ENCODE data around the gene LSMEM2. TPM values are rescaled to one million over a fixed set of nuclear protein-coding genes. Genes with fewer than 3 reads are reported as not detected.
"Not testable (repeated sequence)": the region's sequence is repeated elsewhere in the genome, so short reads cannot be mapped to it uniquely, and the experiment has no call there.

Gene LSMEM2
- total RNA-seq, 6 donors from 2014 or later = 0.14 to 0.59 TPM; not detected in 4

DNA sequence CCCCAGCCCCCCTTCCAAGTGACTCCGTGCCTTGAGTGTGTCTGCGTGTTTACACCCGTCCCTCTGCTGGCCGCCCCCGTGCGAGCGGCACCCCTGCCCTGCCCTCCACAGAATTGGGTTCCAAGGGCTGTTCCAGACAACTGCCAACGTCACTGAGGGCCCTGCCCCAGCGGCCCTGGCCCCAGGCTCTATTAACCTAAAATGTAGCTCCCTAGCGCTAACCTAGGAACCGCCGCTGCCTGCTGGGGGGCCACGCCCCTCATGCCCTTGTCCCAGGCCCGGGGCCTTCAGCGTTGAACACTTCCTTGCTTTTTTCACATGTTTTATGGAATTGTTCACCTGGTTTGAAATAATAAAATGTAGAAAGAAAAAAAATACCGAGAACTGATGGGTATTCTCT, 19.9 kb upstream of the LSMEM2 start:
- no peak for ATAC-seq (ENCODE audit: low FRiP score in 2 of 2)
- Histone ChIP-seq H3K4me1 (peaks cover 68 to 84% (median 79%) of the 10 kb centered on the region in 4 donors), H3K9me3 (peaks cover 0 to 7% (median 0%) of the 10 kb centered on the region in 4 donors), H3K27ac (peak overlapping the region; percentile 94 to 98 (median 96)), H3K36me3 (peaks cover 16 to 54% (median 42%) of the 10 kb centered on the region in 4 donors), H3K27me3 (no peaks in the 10 kb centered on the region), H3K4me3 (no peak overlapping the region)
- 72 to 86% methylated on average over 15 to 16 of the region's 16 CpGs for WGBS, 2 donors
- TF ChIP-seq POLR2A (IDR thresholded peaks at IDR 0.05) = no peak
- TF ChIP-seq, protein P1, sequence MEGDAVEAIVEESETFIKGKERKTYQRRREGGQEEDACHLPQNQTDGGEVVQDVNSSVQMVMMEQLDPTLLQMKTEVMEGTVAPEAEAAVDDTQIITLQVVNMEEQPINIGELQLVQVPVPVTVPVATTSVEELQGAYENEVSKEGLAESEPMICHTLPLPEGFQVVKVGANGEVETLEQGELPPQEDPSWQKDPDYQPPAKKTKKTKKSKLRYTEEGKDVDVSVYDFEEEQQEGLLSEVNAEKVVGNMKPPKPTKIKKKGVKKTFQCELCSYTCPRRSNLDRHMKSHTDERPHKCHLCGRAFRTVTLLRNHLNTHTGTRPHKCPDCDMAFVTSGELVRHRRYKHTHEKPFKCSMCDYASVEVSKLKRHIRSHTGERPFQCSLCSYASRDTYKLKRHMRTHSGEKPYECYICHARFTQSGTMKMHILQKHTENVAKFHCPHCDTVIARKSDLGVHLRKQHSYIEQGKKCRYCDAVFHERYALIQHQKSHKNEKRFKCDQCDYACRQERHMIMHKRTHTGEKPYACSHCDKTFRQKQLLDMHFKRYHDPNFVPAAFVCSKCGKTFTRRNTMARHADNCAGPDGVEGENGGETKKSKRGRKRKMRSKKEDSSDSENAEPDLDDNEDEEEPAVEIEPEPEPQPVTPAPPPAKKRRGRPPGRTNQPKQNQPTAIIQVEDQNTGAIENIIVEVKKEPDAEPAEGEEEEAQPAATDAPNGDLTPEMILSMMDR (IDR thresholded peaks at IDR 0.05) = peak in 1 of 6 experiments; percentile 7
- DNase-seq = no peak

DNA sequence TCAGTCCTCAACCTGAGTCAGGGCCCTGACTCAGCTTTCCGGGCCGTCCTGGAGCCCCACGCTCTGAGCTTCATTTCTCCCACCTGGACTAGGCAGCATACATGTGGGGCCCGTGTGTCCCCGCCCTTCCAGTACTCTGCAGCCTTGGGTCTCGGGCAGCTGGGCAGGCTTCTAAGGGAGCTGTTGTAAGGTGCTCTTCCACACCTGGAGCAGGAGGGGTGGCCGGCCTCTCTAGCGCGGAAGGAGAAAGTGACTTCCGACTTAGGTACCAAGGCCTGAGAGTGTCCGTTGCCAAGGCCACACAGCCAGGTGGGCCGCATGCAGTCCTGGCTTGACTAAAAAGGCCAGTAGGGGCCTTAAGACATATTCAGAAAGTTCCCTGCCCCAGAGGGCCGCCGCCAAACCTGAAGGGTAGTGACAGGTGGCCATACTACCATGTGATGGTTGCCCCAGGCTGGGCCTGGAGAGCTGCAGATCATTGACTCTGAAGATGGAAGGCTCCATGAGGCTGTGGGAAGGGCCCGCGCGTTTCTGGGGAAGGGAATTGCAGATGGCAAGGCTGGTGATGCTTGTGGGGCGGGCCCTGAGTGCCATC, 19.4 kb upstream of the LSMEM2 start:
- no peak for DNase-seq
- Histone ChIP-seq H3K9me3 (peaks cover 0 to 7% (median 0%) of the 10 kb centered on the region in 4 donors), H3K4me3 (peak overlapping the region in 3 of 4 donors; percentile 46 to 60 (median 56)), H3K27ac (peak overlapping the region; percentile 94 to 98 (median 96)), H3K36me3 (peaks cover 16 to 48% (median 39%) of the 10 kb centered on the region in 4 donors), H3K27me3 (no peaks in the 10 kb centered on the region), H3K4me1 (peaks cover 69 to 85% (median 79%) of the 10 kb centered on the region in 4 donors)
- peak in 1 of 2 donors; percentile 1 for ATAC-seq (ENCODE audit: low FRiP score in 2 of 2)
- WGBS, 2 donors = 32 to 56% methylated on average over 9 to 17 of the region's 18 CpGs
- TF ChIP-seq EP300 (IDR thresholded peaks at IDR 0.05) (no peak), POLR2A (IDR thresholded peaks at IDR 0.05) (no peak)

DNA sequence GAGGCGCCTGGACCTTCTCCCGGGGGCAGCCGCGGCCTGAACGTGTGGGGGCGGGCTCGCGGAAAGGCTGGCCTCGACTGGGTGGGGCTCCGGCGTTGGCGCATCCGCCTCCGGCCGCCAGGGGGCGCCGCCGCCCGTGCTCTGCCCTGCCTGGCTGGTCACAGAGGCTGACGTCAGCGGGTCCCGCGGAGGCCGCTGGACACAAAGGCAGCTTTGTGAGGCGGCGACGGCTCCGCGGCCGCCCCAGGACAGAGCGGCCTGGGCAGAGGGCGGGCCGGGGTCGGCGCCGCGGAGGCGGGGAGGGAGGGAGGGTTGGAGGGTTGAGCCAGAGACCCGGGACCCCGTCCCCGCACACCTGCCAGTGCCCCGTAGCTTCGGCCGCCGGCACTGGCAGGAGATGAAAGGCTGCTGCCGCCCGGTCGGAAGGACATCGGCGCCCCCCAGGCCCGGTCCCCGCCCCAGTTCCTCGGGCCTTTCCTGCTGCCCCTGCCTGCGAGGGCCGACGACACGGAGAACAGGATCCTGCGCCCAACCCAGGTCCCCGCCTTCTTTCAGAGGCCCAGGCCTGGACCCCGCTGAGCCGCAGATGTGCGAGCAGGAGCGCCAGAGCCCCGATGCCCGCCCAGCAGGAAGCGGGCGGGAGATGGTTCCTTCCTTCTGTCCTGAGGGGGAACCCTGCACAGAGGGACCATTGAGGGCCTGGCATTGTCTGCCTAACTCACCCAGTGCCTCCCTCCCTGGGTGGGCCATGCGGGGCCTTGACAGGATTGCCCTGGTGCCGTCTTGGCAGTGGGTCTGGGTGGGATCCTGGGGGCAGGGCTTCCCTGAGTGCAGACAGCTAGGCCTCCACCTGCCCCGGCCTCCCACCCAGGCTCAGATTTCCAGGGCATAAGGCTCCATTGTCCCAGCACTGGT, 18.6 kb upstream of the LSMEM2 start:
- H3K27ac ChIP-seq = peak overlapping the region; percentile 94 to 98 (median 96)
- 5 to 15% methylated on average over 10 to 25 of the region's 70 CpGs for WGBS, 2 donors
- peak overlapping the region in 3 of 4 donors; percentile 46 to 60 (median 56) for H3K4me3 ChIP-seq
- H3K27me3 ChIP-seq = no peaks in the 10 kb centered on the region
- ATAC-seq (ENCODE audit: low FRiP score in 2 of 2) (peak; percentile 89 to 94), DNase-seq (peak; percentile 97 to 99)
- peaks cover 71 to 85% (median 79%) of the 10 kb centered on the region in 4 donors for H3K4me1 ChIP-seq
- peaks cover 0 to 7% (median 0%) of the 10 kb centered on the region in 4 donors for H3K9me3 ChIP-seq
- TF ChIP-seq, protein P1 (IDR thresholded peaks at IDR 0.05) = peak; percentile 97 to 100 (median 100)
- TF ChIP-seq POLR2A (IDR thresholded peaks at IDR 0.05) = peak in 2 of 4 donors; percentile 41 to 73
- TF ChIP-seq EP300 (IDR thresholded peaks at IDR 0.05) = peak in 1 of 4 donors; percentile 61
- TF ChIP-seq POLR2AphosphoS5 (IDR thresholded peaks at IDR 0.05) = peak; percentile 81 to 89
- peaks cover 16 to 41% (median 35%) of the 10 kb centered on the region in 4 donors for H3K36me3 ChIP-seq

DNA sequence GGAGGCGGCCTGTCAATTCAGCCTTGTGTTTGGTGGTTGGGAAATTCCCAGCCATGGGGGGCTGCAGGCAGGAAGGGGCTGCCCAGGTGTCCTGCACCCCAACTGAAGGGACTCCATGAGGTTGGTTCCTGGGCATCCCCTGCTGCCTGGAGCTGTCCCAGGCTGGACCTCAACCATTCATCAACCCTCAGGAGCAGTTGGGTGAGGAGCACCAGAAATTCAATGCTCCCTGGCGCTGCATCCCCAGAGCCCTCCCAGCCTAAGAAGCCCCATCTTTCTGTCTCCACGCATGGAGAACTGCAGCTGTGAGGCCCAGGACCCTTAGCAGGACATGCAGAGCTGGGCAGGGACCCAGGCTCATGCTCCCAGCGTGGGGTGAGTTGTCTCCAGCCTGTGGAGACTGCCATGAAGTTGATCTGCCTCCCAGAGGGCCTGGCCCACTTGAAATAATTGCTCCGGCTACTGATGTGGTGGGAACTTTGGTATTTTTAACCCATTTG, 17.9 kb upstream of the LSMEM2 start:
- Histone ChIP-seq H3K4me3 (peak overlapping the region in 3 of 4 donors; percentile 46 to 60 (median 56)), H3K9me3 (peaks cover 0 to 7% (median 0%) of the 10 kb centered on the region in 4 donors), H3K27ac (peak overlapping the region; percentile 94 to 98 (median 96)), H3K36me3 (peaks cover 16 to 36% (median 29%) of the 10 kb centered on the region in 4 donors), H3K27me3 (no peaks in the 10 kb centered on the region), H3K4me1 (peaks cover 70 to 85% (median 80%) of the 10 kb centered on the region in 4 donors)
- no peak for TF ChIP-seq POLR2A (IDR thresholded peaks at IDR 0.05)
- no peak for TF ChIP-seq POLR2AphosphoS5 (IDR thresholded peaks at IDR 0.05)
- TF ChIP-seq, protein P1 (IDR thresholded peaks at IDR 0.05) = no peak
- no peak for TF ChIP-seq EP300 (IDR thresholded peaks at IDR 0.05)
- 13 to 83% methylated on average over 1 to 4 of the region's 5 CpGs for WGBS, 2 donors
- ATAC-seq (ENCODE audit: low FRiP score in 2 of 2) = no peak
- no peak for DNase-seq

DNA sequence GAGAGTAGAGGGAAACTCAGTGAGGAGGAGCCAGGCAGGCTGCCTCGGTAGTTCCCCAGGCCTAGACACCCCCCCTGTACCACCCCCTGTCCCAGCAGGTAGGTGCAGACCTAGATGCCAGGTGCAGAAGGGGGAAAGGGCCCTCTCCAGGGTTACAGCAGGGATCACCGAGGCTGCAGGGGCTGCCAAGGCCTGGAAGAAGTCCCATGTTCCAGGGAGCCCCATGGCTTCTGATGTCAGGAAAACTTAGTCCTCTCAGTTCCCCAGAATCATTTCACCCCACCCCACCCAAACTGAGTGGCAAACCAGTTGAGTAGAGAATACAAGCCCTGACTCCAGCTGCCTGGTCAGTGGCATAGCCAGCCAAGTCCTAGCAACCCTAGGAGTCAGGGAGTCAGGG, 17.4 kb upstream of the LSMEM2 start:
- ATAC-seq (ENCODE audit: low FRiP score in 2 of 2) (no peak), DNase-seq (no peak)
- TF ChIP-seq EP300 (IDR thresholded peaks at IDR 0.05) = no peak
- TF ChIP-seq POLR2AphosphoS5 (IDR thresholded peaks at IDR 0.05) = no peak
- no peak for TF ChIP-seq POLR2A (IDR thresholded peaks at IDR 0.05)
- TF ChIP-seq, protein P1 (IDR thresholded peaks at IDR 0.05) = no peak
- Histone ChIP-seq H3K36me3 (peaks cover 11 to 30% (median 24%) of the 10 kb centered on the region in 4 donors), H3K9me3 (peaks cover 0 to 7% (median 0%) of the 10 kb centered on the region in 4 donors), H3K27me3 (no peaks in the 10 kb centered on the region), H3K27ac (peak overlapping the region; percentile 94 to 98 (median 96)), H3K4me3 (no peak overlapping the region), H3K4me1 (peaks cover 70 to 85% (median 79%) of the 10 kb centered on the region in 4 donors)
- WGBS, 2 donors = 13 to 86% methylated on average over 1 to 2 of the region's 2 CpGs

DNA sequence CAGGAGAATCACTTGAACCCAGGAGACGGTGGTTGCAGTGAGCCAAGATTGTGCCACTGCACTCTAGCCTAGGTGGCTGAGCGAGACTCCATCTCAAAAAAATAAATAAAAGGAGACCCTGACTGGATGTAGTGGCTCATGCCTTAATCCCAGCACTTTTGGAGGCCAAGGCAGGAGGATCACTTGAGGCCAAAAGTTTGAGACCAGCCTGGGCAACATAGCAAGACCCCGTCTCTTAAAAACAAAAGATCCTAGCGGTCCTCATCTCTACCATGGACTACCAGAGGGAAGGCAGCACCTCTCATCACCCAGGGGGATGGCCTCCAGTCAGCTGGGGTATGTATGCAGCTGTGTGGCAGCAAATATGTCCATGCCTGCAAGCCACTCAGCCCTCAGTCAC, 16.7 kb upstream of the LSMEM2 start:
- Histone ChIP-seq H3K4me1 (peaks cover 70 to 85% (median 76%) of the 10 kb centered on the region in 4 donors), H3K27ac (peak overlapping the region in 3 of 4 donors; percentile 94 to 98 (median 96)), H3K36me3 (peaks cover 4 to 24% (median 17%) of the 10 kb centered on the region in 4 donors)
- not testable (repeated sequence) for H3K4me3 ChIP-seq; DNase-seq; H3K9me3 ChIP-seq; H3K27me3 ChIP-seq; ATAC-seq (ENCODE audit: low FRiP score in 2 of 2)
- 100% methylated on average over 2 to 4 of the region's 4 CpGs for WGBS, 2 donors
